Left lung (tissue), 10 donors: ENCODE measurements around the gene GPRIN1. TPM values are rescaled to one million over a fixed set of nuclear protein-coding genes. Genes with fewer than 3 reads are reported as not detected.
A peak's percentile ranks its signal among the peaks of the same experiment; 100 is the strongest.

ENCODE experiments used
- ATAC-seq: fragments of 200-7000 bp; cut with Tn5 transposase; one replicate; pipeline ENCODE4 v1.9.1; 2020; ENCODE audit warnings: moderate library complexity
- DNase-seq, 4 donors: peaks; one replicate each; pipeline ENCODE4 v3.0.0-alpha.2; 2013 to 2020
- H3K27ac ChIP-seq, 2 donors: fragments of 200-600 bp; sonication (generic) in 1 of 2; one replicate each; pipeline versions ENCODE4 v1.5.0 to v1.8.0; 2020 to 2021
- H3K27me3 ChIP-seq, 2 donors: fragments of 200-600 bp; sonication (generic) in 1 of 2; one replicate each; pipeline versions ENCODE4 v1.5.0 to v1.8.0; 2020 to 2021
- H3K36me3 ChIP-seq, 2 donors: fragments of 200-600 bp; sonication (generic) in 1 of 2; one replicate each; pipeline versions ENCODE4 v1.5.0 to v1.8.0; 2020 to 2021
- H3K4me1 ChIP-seq, 2 donors: fragments of 200-600 bp; one replicate each; pipeline ENCODE4 v1.8.0; 2021
- H3K4me3 ChIP-seq, 2 donors: fragments of 200-600 bp; sonication (generic) in 1 of 2; one replicate each; pipeline versions ENCODE4 v1.5.0 to v1.8.0; 2020 to 2021; ENCODE audit warnings: mild to moderate bottlenecking in 1 of 2
- H3K9me3 ChIP-seq, 2 donors: fragments of 200-600 bp; sonication (generic) in 1 of 2; one replicate each; pipeline versions ENCODE4 v1.5.0 to v1.8.0; 2020 to 2021
- CTCF ChIP-seq, 2 donors: fragments of 200-600 bp; sonication (generic) in 1 of 2; IDR thresholded peaks; one replicate each; pipeline versions ENCODE4 v1.5.0 to v1.8.0; 2021; ENCODE audit warnings: antibody characterized with exemption in 2 of 2
- intact Hi-C, 2 donors: fragments of 100-400 bp; cut with DNase I; formaldehyde crosslinking; loops; one replicate each; pipeline versions ENCODE4 v1.11.2 to v1.14.2; 2022
- polyA plus RNA-seq, 6 donors: library from polyadenylated mRNA; unstranded; fragments of 120-200 nt; gene quantifications; one replicate each; pipeline ENCODE4 v1.2.1, GENCODE V29; 2013; ENCODE audit not compliant: insufficient read length in 6 of 6
- total RNA-seq, 2 donors: library from RNA; stranded (reverse); fragmentation: NEBNext Ultra II Directional; extraction: Animal tissue kit (Norgen Biotek cat#: 25700); gene quantifications; one replicate each; pipeline ENCODE4 v1.2.1, GENCODE V29; 2021
- donor health status: DM: no; HTN: yes; CAD: no.
- donor health status: DM: no; HTN: no; CAD: no.

Gene GPRIN1
- total and polyA plus RNA-seq, 8 donors, result 0.70 to 2.6 (median 1.1) TPM

DNA sequence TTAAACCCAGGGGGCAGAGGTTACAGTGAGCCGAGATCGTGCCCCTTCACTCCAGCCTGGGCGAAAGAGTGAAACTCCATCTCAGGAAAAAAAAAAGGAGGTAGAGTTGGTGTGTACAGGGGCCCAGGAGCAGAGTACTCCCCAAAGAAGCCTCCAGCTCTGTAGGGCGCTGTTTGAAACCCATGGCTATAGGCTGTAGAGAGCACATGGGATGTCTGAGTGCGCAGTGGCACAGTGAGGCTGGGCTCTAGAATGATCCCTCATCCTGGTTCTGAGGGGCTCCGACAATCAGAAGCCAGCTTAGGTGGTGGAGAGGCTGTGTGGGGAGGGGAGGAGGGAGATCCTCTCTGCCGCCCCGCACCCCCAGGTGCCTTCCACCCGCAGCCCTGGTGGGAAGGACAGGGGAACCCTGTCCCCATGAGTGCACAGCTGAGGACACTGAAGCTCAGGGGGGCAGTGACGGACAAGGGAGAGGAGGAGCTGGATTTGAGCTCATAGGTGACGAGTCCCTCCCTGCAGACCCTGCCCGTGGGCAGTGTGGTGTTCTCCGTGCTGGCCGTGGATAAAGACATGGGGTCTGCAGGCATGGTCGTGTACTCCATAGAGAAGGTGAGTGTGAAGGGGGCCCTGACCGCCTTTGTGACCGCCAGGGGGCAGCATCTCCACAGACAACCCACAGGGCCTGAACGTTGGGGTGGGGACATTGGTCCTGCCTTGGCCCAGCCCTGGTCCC, 36.2 kb downstream of the GPRIN1 start:
- DNase-seq, result peak; percentile 38 to 93 (median 62)
- peak; percentile 88 for ATAC-seq
- Histone ChIP-seq H3K4me3 (no peak overlapping the region), H3K36me3 (no peaks in the 10 kb centered on the region), H3K27me3 (peaks cover 0 to 32% of the 10 kb centered on the region in 2 donors), H3K4me1 (no peaks in the 10 kb centered on the region), H3K9me3 (no peaks in the 10 kb centered on the region), H3K27ac (no peak overlapping the region)
- intact Hi-C loops, result no loop called here
- TF ChIP-seq CTCF (IDR thresholded peaks at IDR 0.05), result peak; percentile 79 to 81

- no peak for TF ChIP-seq CTCF (IDR thresholded peaks at IDR 0.05)
- H3K9me3 ChIP-seq, result no peaks in the 10 kb centered on the region
- H3K4me3 ChIP-seq, result no peak overlapping the region
- intact Hi-C loops, result no loop called here
- H3K27me3 ChIP-seq, result peaks cover 0 to 42% of the 10 kb centered on the region in 2 donors
- H3K27ac ChIP-seq, result no peak overlapping the region
- no peaks in the 10 kb centered on the region for H3K4me1 ChIP-seq
- no peak for ATAC-seq
- no peak for DNase-seq
- H3K36me3 ChIP-seq, result no peaks in the 10 kb centered on the region
Measured at GRCh38 chr5:176570044-176570443, 39.9 kb downstream of the GPRIN1 start.

DNA sequence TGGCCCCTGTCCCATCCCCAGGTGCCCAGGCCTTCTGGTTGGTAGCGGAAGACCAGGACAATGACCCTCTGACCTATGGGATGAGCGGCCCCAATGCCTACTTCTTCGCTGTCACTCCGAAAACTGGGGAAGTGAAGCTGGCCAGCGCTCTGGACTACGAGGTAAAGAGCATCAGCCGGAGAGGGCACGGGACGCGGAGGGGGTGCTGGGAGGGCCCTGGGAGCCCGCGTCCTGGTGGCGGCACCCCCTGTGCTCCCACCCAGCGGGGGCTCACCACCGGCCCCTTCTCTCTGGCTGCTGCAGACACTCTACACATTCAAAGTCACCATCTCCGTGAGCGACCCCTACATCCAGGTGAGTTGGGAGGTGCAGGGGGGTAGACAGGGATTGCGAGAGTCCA, 41.3 kb downstream of the GPRIN1 start:
- no peak overlapping the region for H3K4me3 ChIP-seq
- no peak for TF ChIP-seq CTCF (IDR thresholded peaks at IDR 0.05)
- no peaks in the 10 kb centered on the region for H3K4me1 ChIP-seq
- H3K36me3 ChIP-seq, result no peaks in the 10 kb centered on the region
- peaks cover 0 to 42% of the 10 kb centered on the region in 2 donors for H3K27me3 ChIP-seq
- ATAC-seq (no peak), DNase-seq (peak in 1 of 4 donors; percentile 47)
- intact Hi-C loops, result no loop called here
- no peaks in the 10 kb centered on the region for H3K9me3 ChIP-seq
- H3K27ac ChIP-seq, result no peak overlapping the region

DNA sequence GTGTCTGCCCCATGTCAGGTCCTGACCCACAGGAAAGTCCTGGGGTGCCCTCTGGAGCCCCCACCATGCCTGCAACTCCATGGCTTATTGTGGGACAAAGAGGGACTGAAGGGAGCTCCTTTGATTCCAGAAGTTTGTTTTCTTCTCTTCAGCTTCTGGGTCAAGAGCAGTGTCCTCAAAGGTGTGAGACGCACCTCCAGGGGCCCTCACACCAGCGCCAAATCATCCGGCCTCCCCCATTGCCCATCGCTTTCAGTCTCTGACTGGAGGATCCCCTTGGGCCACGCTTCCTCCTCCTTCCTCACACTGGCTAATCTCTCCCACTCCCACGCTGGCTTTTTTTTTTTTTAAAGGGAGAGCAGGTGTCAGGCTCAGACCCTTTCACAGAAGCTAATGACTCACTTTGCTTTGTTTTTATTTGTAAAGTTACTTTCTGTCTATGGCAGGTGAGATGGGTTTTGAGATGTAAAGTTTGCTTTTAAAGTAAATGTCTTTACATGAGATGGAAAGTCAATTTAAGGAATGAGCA, 44.1 kb downstream of the GPRIN1 start:
- Histone ChIP-seq H3K4me3 (no peak overlapping the region), H3K4me1 (no peaks in the 10 kb centered on the region), H3K27me3 (peaks cover 0 to 30% of the 10 kb centered on the region in 2 donors), H3K27ac (no peak overlapping the region), H3K36me3 (no peaks in the 10 kb centered on the region), H3K9me3 (no peaks in the 10 kb centered on the region)
- no peak for DNase-seq
- no peak for TF ChIP-seq CTCF (IDR thresholded peaks at IDR 0.05)
- intact Hi-C loops, result no loop called here
- no peak for ATAC-seq

GRCh38 chr5:176564002-176564401, 46.0 kb downstream of the GPRIN1 start:
- no peak for TF ChIP-seq CTCF (IDR thresholded peaks at IDR 0.05)

More at GRCh38 chr5:176564002-176564401, 46.0 kb downstream of the GPRIN1 start:
- no peak for DNase-seq
- Histone ChIP-seq H3K4me3 (no peak overlapping the region), H3K27me3 (peaks cover 0 to 34% of the 10 kb centered on the region in 2 donors), H3K27ac (no peak overlapping the region), H3K4me1 (no peaks in the 10 kb centered on the region), H3K9me3 (no peaks in the 10 kb centered on the region), H3K36me3 (no peaks in the 10 kb centered on the region)
- no peak for ATAC-seq
- intact Hi-C loops, result no loop called here
